Effector memory CD4-positive, alpha-beta T cell (primary cell): ENCODE data around the gene EVPL.

ENCODE experiments used
- DNase-seq, 3 donors: peaks; one replicate each; pipeline ENCODE4 v3.0.0-alpha.2; 2020
- H3K27ac ChIP-seq: 2 replicates; pipeline ENCODE4 v1.7.0; 2013; ENCODE audit warnings: mild to moderate bottlenecking, low read length, moderate library complexity; ENCODE audit not compliant: insufficient read depth, poor library complexity, severe bottlenecking
- H3K27me3 ChIP-seq: replicated peaks from 2 replicates; pipeline ENCODE4 v1.7.0; 2013; ENCODE audit warnings: mild to moderate bottlenecking, low read length; ENCODE audit not compliant: insufficient read depth, control insufficient read depth, poor library complexity, severe bottlenecking
- H3K36me3 ChIP-seq: 2 replicates; pipeline ENCODE4 v1.7.0; 2013; ENCODE audit warnings: mild to moderate bottlenecking, low read length, moderate library complexity; ENCODE audit not compliant: control insufficient read depth, insufficient read depth
- H3K4me1 ChIP-seq: 2 replicates; pipeline ENCODE4 v1.7.0; 2013; ENCODE audit warnings: low read length, mild to moderate bottlenecking; ENCODE audit not compliant: control insufficient read depth, insufficient read depth, poor library complexity, severe bottlenecking
- H3K4me3 ChIP-seq: 2 replicates; pipeline ENCODE4 v1.7.0; 2013; ENCODE audit warnings: low read length, low read depth, mild to moderate bottlenecking; ENCODE audit not compliant: insufficient read depth, poor library complexity, severe bottlenecking
- H3K9me3 ChIP-seq: 2 replicates; pipeline ENCODE4 v1.7.0; 2013; ENCODE audit warnings: mild to moderate bottlenecking, low read length, moderate library complexity; ENCODE audit not compliant: control insufficient read depth

The EVPL gene

GRCh38 chr17:76008630-76009425, 18.3 kb downstream of the EVPL start:
- Histone ChIP-seq H3K4me1 (no peaks in the 10 kb centered on the region), H3K27ac (no peak overlapping the region), H3K36me3 (no peaks in the 10 kb centered on the region), H3K9me3 (no peaks in the 10 kb centered on the region), H3K4me3 (no peak overlapping the region), H3K27me3 (no peaks in the 10 kb centered on the region)
- DNase-seq = no peak

- no peak overlapping the region for H3K27ac ChIP-seq
- H3K27me3 ChIP-seq = no peaks in the 10 kb centered on the region
- H3K4me1 ChIP-seq = no peaks in the 10 kb centered on the region
- no peak for DNase-seq
- no peaks in the 10 kb centered on the region for H3K9me3 ChIP-seq
- no peaks in the 10 kb centered on the region for H3K36me3 ChIP-seq
- no peak overlapping the region for H3K4me3 ChIP-seq
Observed at GRCh38 chr17:76008208-76008607, 18.9 kb downstream of the EVPL start.

- H3K9me3 ChIP-seq = no peaks in the 10 kb centered on the region
- no peaks in the 10 kb centered on the region for H3K27me3 ChIP-seq
- no peak overlapping the region for H3K27ac ChIP-seq
- no peak overlapping the region for H3K4me3 ChIP-seq
- H3K4me1 ChIP-seq = no peaks in the 10 kb centered on the region
- DNase-seq = no peak
- H3K36me3 ChIP-seq = no peaks in the 10 kb centered on the region
Observed at GRCh38 chr17:76007850-76008165, 19.3 kb downstream of the EVPL start.

GRCh38 chr17:76007131-76007849, 19.8 kb downstream of the EVPL start:
- no peak overlapping the region for H3K4me3 ChIP-seq
- H3K27ac ChIP-seq = no peak overlapping the region
- no peak for DNase-seq
- no peaks in the 10 kb centered on the region for H3K9me3 ChIP-seq
- no peaks in the 10 kb centered on the region for H3K27me3 ChIP-seq
- H3K36me3 ChIP-seq = no peaks in the 10 kb centered on the region
- no peaks in the 10 kb centered on the region for H3K4me1 ChIP-seq

GRCh38 chr17:76005263-76006149, 21.6 kb downstream of the EVPL start:
- DNase-seq = peak; percentile 51 to 74 (median 60)
- Histone ChIP-seq H3K36me3 (peaks cover 3% of the 10 kb centered on the region), H3K9me3 (no peaks in the 10 kb centered on the region)

GRCh38 chr17:76004750-76005262, 22.3 kb downstream of the EVPL start:
- no peak for DNase-seq
- no peaks in the 10 kb centered on the region for H3K9me3 ChIP-seq
- H3K27me3 ChIP-seq = no peaks in the 10 kb centered on the region
- no peak overlapping the region for H3K27ac ChIP-seq
- H3K4me1 ChIP-seq = no peaks in the 10 kb centered on the region
- H3K36me3 ChIP-seq = peaks cover 3% of the 10 kb centered on the region
- H3K4me3 ChIP-seq = no peak overlapping the region

More at GRCh38 chr17:76005263-76006149, 21.6 kb downstream of the EVPL start:
- Histone ChIP-seq H3K27ac (no peak overlapping the region), H3K27me3 (no peaks in the 10 kb centered on the region), H3K4me3 (no peak overlapping the region), H3K4me1 (no peaks in the 10 kb centered on the region)

- DNase-seq = no peak
- Histone ChIP-seq H3K27me3 (no peaks in the 10 kb centered on the region), H3K27ac (no peak overlapping the region), H3K36me3 (peaks cover 3% of the 10 kb centered on the region), H3K4me1 (no peaks in the 10 kb centered on the region), H3K9me3 (no peaks in the 10 kb centered on the region), H3K4me3 (no peak overlapping the region)
Observed at GRCh38 chr17:76003915-76004314, 23.2 kb downstream of the EVPL start.

- no peaks in the 10 kb centered on the region for H3K9me3 ChIP-seq
- no peak overlapping the region for H3K27ac ChIP-seq
- H3K36me3 ChIP-seq = peaks cover 3% of the 10 kb centered on the region
- no peak overlapping the region for H3K4me3 ChIP-seq
- H3K4me1 ChIP-seq = peaks cover 4% of the 10 kb centered on the region
- DNase-seq = no peak
- H3K27me3 ChIP-seq = no peaks in the 10 kb centered on the region
Observed at GRCh38 chr17:76002100-76002499, 25.0 kb downstream of the EVPL start.

- Histone ChIP-seq H3K4me1 (peaks cover 8% of the 10 kb centered on the region), H3K36me3 (peaks cover 3% of the 10 kb centered on the region), H3K27me3 (no peaks in the 10 kb centered on the region), H3K4me3 (no peak within 1 kb of the TSS), H3K27ac (no peak within 1 kb of the TSS), H3K9me3 (no peaks in the 10 kb centered on the region)
- no peak for DNase-seq
Observed at GRCh38 chr17:76000755-76001521, 26.2 kb downstream of the EVPL start, which contains the start of gene CDK3. Gene CDK3, plus strand, starts transcription at chr17:76000855. Its CDS starts 571 bp downstream, at chr17:76001426.
